Measurements from ENCODE around the gene TJP2.

TJP2 gene

DNA sequence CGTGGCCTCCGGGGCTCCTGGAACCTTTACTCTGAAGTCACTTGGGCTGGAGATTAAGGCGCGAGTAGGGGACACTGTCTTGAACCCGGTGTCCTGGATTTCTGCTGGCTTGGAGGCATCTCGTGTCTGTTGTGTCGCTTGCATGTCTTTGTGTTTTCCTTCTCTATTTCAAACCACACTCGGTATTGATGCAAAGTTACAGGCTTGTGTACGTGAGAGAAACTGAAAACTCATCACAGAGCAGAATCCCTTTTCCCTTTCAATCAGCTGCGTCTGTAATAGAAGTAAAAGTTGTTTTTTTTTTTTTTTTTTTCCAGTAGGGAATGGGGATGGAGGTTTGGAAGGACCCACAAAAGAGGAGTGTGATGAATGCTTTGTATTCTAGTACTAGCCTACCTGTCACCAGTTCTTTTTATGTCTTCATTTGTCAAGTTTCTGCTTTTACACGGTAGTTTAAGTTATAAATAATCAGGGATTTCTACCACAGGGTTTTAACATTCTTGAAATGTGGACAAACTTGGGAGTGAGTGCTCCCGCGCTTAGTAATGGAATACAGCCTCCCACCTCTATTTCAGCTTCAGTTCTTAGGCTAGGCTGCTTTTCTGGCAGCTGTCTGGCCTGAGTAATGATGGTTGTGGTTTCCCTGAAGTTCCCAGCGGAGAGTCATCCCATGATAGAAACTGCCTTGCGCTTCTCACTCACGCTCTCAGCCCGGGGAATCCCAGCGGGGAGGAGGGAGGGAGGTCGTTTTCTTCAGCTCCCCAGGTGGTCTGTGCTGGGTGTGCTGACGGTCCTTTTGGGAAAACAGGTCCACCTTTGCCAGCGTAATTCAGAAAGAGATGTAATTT is 763 bp downstream of the TJP2 start:
- Mint-ChIP-seq H3K27ac (peak overlapping the region; percentile 84), H3K9me3 (no peaks in the 10 kb centered on the region), H3K4me3 (peak overlapping the region; percentile 84), H3K36me3 (no peaks in the 10 kb centered on the region), H3K4me1 (peaks cover 44% of the 10 kb centered on the region)
- peak; percentile 25 to 79 for DNase-seq (ENCODE audit: low spot score in 2 of 2)
- peak; percentile 88 for ATAC-seq

DNA sequence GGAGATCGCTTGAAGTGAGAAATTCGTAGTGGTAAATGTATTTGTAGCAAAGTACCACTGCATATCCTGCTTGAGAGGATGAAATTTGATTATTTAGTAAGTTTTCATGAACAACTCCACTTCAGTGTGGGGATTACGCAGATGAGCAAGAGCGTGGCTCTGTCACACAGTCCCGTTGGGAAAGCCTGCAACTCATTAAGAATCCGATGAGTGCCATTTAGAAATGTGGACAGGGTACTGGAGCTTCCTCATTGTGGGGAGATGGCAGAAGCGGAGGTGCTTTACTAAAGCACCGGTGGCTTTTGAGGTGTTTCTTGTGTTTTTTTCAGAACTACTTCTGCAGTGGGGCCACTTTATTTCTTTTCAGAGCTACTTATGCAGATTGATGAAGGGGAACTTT is 1.4 kb downstream of the TJP2 start:
- ATAC-seq (no peak), DNase-seq (ENCODE audit: low spot score in 2 of 2) (peak in 1 of 2 donors; percentile 51)
- Mint-ChIP-seq H3K36me3 (no peaks in the 10 kb centered on the region), H3K9me3 (no peaks in the 10 kb centered on the region), H3K4me3 (peak overlapping the region; percentile 84), H3K4me1 (peaks cover 50% of the 10 kb centered on the region), H3K27ac (peak overlapping the region; percentile 84)

DNA sequence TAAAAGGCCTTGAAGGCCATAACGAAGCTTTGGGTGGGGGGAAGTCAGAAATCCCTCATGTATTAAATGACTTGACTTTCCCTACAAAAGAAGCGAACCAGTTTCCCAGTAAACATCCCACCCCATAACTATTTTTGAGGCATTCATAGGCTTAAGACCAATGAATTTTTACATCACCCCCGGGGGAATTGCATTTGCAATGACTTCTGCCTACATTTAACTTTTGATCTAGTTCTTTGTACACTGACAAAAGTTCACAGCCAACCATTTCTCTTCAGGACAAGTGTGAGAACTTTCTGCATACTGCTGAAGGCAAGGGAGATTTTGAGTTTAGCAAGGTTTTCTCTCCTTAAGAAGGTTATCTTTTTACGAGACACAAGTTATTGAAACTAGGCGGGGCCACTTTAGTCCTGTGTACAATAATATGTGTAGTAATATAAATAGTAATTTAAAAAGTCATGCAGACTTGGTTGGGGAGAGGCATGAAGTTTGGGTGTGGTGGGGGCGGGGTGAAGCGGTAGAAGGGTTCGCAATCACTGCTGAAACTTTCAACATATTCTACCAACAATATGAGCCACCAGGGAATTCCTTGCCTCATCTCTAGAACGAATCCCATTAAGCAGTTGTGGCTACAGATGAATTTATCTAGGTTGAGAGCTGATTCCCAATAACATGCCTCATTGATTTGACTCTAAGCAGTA is 2.5 kb downstream of the TJP2 start:
- DNase-seq (ENCODE audit: low spot score in 2 of 2), result peak in 1 of 2 donors; percentile 53
- Mint-ChIP-seq H3K4me1 (peaks cover 57% of the 10 kb centered on the region), H3K36me3 (no peaks in the 10 kb centered on the region), H3K9me3 (no peaks in the 10 kb centered on the region), H3K4me3 (peak overlapping the region; percentile 84), H3K27ac (no peak overlapping the region)
- ATAC-seq, result peak; percentile 11

DNA sequence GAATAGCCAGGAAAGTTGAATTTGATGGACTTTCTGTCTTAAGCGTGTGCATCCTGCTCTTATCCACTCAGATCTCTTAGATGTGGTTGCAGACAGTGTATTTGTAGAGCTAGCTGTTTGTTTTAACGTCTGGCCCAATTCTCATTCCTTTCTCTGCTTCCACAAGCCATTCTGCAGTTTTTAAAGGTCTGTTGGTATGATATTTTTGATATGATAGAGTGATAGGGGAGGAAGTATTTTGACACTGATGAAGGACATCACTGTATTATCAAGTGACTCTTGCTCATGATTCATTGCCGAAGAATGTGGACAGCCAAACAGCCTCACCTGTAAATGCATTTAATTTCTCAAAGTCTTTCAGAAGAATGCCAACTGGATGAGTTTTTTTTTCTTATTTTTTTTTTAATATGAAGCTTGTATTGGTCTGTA is 4.5 kb downstream of the TJP2 start:
- Mint-ChIP-seq H3K36me3 (no peaks in the 10 kb centered on the region), H3K9me3 (no peaks in the 10 kb centered on the region), H3K27ac (no peak overlapping the region), H3K4me1 (peaks cover 57% of the 10 kb centered on the region), H3K4me3 (no peak overlapping the region)
- no peak for ATAC-seq
- DNase-seq (ENCODE audit: low spot score in 2 of 2), result no peak

DNA sequence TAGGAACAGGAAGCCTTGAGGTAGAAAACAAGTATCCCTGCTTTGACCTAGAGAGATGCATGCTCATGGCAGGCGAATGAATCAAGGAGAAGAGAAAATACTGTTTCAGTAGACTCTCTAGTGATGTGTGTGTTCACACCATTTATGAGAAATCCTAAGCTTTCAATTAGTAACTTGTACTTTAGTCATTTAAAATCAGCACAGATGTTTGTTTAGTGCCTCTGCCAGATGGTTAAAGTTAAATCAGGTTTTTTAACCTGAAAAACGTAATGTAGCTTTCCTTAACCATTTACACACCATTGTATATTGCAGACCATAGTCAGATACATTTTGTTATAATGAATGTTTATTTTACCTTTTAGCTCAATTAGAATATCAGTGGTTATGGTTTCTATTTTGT is 5.0 kb downstream of the TJP2 start:
- Mint-ChIP-seq H3K9me3 (no peaks in the 10 kb centered on the region), H3K36me3 (no peaks in the 10 kb centered on the region), H3K27ac (no peak overlapping the region), H3K4me1 (peaks cover 57% of the 10 kb centered on the region), H3K4me3 (no peak overlapping the region)
- DNase-seq (ENCODE audit: low spot score in 2 of 2) (no peak), ATAC-seq (no peak)

DNA sequence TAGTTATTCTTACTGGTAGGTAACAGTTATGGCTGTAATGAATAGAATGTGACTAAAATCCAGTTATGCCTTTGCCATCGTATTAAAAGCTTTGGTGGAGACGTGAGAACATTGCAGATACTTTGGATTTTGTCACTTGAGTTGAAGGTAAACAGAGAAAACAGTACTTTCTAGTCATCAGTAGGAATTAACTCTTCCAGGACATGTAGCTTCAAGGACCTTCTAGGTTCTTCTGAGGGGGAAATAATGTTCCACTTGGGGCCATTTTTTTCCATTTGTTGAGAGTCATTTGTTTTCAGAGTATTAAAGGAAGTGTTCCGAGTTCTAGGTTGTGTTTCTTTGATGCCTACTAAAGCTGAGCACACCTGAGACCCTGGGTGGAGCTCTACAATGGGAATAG is 6.1 kb downstream of the TJP2 start:
- no peak for DNase-seq (ENCODE audit: low spot score in 2 of 2)
- H3K36me3 Mint-ChIP-seq, result no peaks in the 10 kb centered on the region
- peaks cover 45% of the 10 kb centered on the region for H3K4me1 Mint-ChIP-seq
- peak; percentile 2 for ATAC-seq
- H3K4me3 Mint-ChIP-seq, result peak overlapping the region; percentile 21
- H3K27ac Mint-ChIP-seq, result no peak overlapping the region
- H3K9me3 Mint-ChIP-seq, result no peaks in the 10 kb centered on the region

DNA sequence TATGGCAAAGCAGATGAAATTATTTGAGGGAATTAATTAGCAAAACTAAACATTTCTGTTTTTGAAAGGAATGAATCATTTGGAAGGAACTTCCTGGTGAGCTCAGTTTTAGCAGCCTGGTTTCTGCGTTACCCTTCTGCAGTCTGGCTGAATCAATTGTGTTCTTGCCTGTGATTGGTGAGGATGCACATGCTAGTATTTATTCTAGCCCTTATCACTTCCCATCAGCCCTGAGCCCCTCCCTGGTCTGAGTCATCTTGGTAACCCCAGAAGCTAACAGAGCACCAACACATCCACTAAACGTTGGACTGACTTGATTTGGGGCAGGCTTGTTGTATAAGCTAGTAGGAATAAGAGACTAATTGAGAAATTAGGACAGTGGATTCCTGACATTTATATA is 6.6 kb downstream of the TJP2 start:
- DNase-seq (ENCODE audit: low spot score in 2 of 2) (peak in 1 of 2 donors; percentile 70), ATAC-seq (peak; percentile 98)
- no peaks in the 10 kb centered on the region for H3K36me3 Mint-ChIP-seq
- H3K4me1 Mint-ChIP-seq, result peaks cover 41% of the 10 kb centered on the region
- H3K9me3 Mint-ChIP-seq, result no peaks in the 10 kb centered on the region
- no peak overlapping the region for H3K27ac Mint-ChIP-seq
- H3K4me3 Mint-ChIP-seq, result peak overlapping the region; percentile 21

DNA sequence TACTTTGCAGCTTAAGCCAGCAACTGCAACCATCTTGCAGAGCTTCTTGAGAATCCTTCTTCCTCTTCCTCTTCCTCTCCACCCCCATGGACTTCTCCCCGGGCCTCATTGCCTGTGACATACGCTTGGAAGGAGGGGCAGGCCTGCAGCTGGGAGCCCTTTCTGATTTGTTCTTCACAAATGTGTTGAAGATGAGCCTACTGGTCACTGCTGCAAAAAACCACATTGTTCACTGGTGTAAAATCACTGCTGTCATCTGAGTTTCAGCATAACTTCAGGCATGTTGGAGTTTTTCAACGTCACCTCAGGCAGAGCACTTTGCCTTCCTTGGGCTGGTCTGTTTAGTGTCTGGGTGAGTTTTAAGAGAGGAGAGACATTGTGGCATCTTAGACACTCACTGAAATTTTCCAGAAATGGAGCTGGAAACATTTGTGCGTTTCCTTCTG is 7.9 kb downstream of the TJP2 start:
- ATAC-seq (no peak), DNase-seq (ENCODE audit: low spot score in 2 of 2) (no peak)
- Mint-ChIP-seq H3K9me3 (no peaks in the 10 kb centered on the region), H3K27ac (no peak overlapping the region), H3K4me1 (peaks cover 36% of the 10 kb centered on the region), H3K36me3 (no peaks in the 10 kb centered on the region), H3K4me3 (no peak overlapping the region)

DNA sequence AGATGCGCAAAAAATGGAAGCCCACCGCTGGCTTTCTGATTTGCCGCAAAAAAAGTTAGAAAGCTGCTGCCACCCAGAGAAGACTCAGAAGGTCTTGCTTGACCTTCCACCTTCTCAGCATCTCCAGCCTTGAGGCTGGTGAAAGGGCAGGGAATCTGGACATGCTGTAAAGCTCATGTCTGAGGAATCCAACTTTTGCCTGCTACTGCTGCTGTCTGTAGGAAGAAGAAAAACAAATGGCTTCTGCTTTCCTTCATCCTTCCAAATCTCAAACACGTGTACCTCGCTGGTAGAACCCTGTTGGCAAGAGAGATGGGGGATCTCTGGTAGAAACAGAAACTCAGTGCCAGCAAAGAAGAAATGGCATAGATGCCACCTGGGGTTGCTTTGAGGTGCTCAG is 10.2 kb downstream of the TJP2 start:
- Mint-ChIP-seq H3K9me3 (no peaks in the 10 kb centered on the region), H3K4me1 (peaks cover 37% of the 10 kb centered on the region)
- DNase-seq (ENCODE audit: low spot score in 2 of 2), result no peak

DNA sequence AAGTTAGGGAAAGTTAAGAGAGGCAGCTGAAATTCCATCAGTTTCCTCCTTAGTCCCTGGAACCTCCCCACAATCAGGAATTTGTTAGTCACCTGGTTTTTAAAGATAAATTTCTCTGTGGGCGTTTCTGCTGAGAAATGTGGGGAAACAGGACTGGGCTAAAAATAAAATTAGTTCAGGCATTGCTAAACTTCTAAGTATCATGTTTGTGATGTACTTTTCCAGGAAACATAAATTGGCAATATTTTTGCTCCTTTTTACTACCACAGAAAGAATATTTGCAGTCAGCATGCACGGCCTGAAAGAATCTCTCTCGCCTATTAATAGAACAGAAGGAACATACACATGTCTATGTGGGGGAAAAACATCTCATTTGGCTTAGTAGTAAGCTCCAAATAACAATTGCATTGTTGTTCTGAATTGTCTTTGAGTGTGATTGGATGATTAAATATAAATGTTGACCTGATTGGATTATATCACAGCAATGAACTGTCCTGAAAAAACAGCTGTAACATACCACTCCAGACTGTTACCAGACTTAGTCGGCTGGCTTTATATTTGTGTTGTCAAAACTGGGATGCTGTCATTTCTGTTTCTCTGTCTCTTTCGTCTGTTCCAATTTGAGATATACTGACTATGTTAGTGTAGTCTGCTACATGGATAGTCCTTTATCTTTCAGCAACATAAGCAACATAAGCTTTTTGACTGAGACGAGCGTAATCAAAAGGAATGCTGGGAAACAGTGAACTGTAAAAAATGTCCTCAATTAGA is 12.9 kb downstream of the TJP2 start:
- no peaks in the 10 kb centered on the region for H3K36me3 Mint-ChIP-seq
- H3K9me3 Mint-ChIP-seq, result no peaks in the 10 kb centered on the region
- H3K27ac Mint-ChIP-seq, result peak overlapping the region; percentile 44
- DNase-seq (ENCODE audit: low spot score in 2 of 2), result no peak
- peaks cover 17% of the 10 kb centered on the region for H3K4me1 Mint-ChIP-seq
- H3K4me3 Mint-ChIP-seq, result no peak overlapping the region
- peak; percentile 42 for ATAC-seq

More for the DNA sequence above, 10.2 kb downstream of the TJP2 start:
- no peak overlapping the region for H3K4me3 Mint-ChIP-seq
- H3K27ac Mint-ChIP-seq, result no peak overlapping the region
- no peaks in the 10 kb centered on the region for H3K36me3 Mint-ChIP-seq
- ATAC-seq, result no peak

DNA sequence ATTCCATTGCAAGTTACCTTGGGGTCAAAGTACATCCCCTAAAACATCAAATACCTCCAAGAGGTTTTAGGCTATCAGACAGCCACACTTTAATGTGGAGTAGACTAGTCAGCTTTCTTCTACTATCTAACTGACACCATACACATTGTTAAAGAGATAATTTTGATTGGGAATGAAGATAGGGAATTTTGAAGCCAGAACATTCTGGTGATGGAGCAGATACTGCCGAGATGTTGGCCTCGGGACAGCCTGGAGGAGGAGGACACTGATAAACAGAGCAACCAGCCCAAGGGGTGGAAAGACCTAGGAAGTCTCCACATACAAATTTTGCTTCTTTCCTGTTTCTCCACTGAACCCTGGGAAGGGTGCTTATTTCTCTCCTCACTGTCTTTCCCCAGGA is 14.9 kb downstream of the TJP2 start:
- Mint-ChIP-seq H3K27ac (no peak overlapping the region), H3K36me3 (no peaks in the 10 kb centered on the region), H3K4me1 (peaks cover 16% of the 10 kb centered on the region), H3K9me3 (no peaks in the 10 kb centered on the region), H3K4me3 (no peak overlapping the region)
- ATAC-seq (no peak), DNase-seq (ENCODE audit: low spot score in 2 of 2) (no peak)

DNA sequence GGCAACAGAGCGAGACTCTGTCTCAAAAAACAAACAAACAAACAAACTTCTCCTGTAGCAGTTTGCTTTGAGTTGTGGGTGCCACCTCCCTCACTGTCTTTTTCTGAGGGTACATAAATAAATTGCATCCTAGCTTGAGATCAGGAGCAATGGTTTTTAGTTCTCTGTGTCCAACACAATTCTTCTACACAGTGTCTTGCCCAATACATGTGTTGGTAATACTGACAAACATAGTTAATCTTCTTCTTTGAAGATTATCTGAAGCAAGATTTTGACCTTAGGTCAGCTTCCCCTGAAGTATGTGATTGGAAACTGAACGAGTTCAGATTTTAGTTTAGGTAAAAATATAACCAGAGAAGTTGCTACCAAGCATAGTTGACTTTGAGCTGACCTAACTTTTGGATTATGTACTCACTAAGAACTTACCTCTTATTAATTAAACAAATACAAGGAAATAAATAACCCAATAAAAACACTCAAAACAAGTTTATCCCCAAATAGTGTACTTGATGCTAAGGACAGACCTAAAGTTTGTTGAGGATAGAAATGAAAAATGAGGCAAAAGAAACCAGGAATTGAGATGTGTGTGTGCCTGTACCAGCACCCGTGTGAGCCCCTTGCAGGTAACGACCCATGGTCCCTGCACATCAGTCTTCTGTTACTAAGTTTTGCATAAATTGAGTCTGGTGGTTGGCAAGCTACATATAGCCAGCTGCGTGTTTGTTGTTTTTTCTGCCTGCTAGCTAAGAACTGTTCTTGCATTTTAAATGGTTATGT is 16.2 kb downstream of the TJP2 start:
- no peak overlapping the region for H3K27ac Mint-ChIP-seq
- H3K4me1 Mint-ChIP-seq, result peaks cover 16% of the 10 kb centered on the region
- H3K9me3 Mint-ChIP-seq, result no peaks in the 10 kb centered on the region
- H3K36me3 Mint-ChIP-seq, result no peaks in the 10 kb centered on the region
- H3K4me3 Mint-ChIP-seq, result no peak overlapping the region
- DNase-seq (ENCODE audit: low spot score in 2 of 2) (no peak), ATAC-seq (no peak)

DNA sequence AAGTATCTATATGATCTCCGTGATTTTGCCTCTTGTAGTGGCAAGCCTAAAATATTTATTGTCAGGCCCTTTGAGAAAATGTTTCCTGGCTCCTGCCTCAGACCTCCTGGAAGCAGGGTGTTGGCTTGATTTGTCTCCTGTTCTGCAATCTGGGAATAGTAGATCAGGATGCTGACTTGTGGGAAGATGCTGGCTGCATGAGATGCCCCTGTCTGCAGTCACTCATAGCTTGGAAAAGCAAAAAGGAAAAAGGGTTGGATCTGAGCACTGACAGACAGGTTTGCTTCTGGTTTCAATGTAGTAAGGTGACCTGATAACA is 16.7 kb downstream of the TJP2 start:
- Mint-ChIP-seq H3K4me1 (peaks cover 16% of the 10 kb centered on the region), H3K4me3 (no peak overlapping the region), H3K36me3 (no peaks in the 10 kb centered on the region), H3K27ac (no peak overlapping the region), H3K9me3 (no peaks in the 10 kb centered on the region)
- no peak for DNase-seq (ENCODE audit: low spot score in 2 of 2)
- no peak for ATAC-seq

DNA sequence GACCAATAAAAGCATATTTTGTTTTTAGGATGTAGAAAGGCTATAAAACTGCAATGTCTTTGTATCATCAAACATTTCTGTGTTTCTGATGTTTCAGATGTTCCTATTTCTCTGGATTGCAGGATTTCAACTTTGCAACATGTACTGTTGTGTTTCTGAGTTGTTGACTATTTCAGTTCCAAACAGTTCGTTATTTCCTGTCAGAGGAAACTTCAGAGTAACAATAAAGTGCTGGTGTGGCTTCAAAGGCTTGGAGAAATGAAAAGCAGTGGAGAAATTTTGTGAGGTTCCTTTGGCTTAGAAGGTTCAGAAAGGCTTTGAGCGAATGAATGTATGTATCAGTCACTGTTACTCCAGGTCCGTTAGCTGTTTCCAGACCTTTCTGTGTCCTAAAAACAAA is 17.2 kb downstream of the TJP2 start:
- Mint-ChIP-seq H3K27ac (no peak overlapping the region), H3K4me3 (no peak overlapping the region), H3K9me3 (no peaks in the 10 kb centered on the region), H3K4me1 (peaks cover 16% of the 10 kb centered on the region), H3K36me3 (no peaks in the 10 kb centered on the region)
- DNase-seq (ENCODE audit: low spot score in 2 of 2) (no peak), ATAC-seq (no peak)

DNA sequence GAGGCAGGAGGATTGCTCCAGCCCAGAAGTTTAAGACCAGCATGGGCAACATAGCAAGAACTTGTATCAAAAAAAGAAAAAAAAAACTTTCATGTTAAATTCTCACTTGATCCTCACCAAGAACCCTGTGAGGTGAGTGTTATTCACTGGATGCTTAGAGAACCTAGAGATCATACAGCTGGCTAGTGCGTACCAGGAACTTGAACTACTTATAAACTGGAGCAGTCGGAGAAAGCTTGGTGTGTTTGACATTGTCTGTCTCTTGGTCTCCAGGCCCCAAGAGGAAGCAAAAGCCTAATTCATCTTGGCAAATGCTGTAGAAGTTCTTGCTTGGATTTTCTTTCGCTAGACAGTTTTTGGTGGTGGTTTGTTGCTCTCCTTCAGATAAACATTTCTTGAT is 18.1 kb downstream of the TJP2 start:
- no peak for DNase-seq (ENCODE audit: low spot score in 2 of 2)
- peaks cover 7% of the 10 kb centered on the region for H3K4me1 Mint-ChIP-seq
- H3K27ac Mint-ChIP-seq, result no peak overlapping the region
- no peak for ATAC-seq
- no peak overlapping the region for H3K4me3 Mint-ChIP-seq
- H3K36me3 Mint-ChIP-seq, result no peaks in the 10 kb centered on the region
- H3K9me3 Mint-ChIP-seq, result no peaks in the 10 kb centered on the region

Data from stimulated activated effector memory CD8-positive, alpha-beta T cell treated with anti-CD3 and anti-CD28 coated beads, Interleukin-12 subunit alpha, Interleukin-12 subunit beta, amount 100 ng/mL, for 72 hours (primary cell).